ENCODE measurements around the gene MVK.

MVK gene

GRCh38 chr12:109635717-109636116 is 62.1 kb downstream of the MVK start:
- no peak for DNase-seq (ENCODE audit: low spot score)

GRCh38 chr12:109637348-109637747 is 63.8 kb downstream of the MVK start:
- no peak for DNase-seq (ENCODE audit: low spot score)

DNA sequence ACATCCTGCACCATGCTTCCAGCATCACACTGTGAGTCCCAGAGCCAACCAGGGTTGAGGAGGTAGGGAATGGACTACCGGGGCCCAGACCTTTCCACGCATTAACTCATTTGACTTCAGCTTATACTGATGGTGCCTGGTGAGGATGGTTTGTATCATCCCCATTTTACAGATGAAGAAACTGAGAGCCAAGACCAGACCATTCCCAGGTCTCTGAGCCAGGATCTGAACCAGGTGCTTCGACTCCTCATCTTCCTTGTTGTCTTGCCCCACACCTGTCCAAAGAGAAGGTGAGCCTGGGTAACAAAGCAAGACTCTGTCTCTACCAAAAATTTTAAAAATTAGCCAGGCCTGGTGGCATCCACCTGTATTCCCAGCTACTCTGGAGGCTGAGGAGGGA is 64.4 kb downstream of the MVK start:
- DNase-seq (ENCODE audit: low spot score) = no peak

- DNase-seq (ENCODE audit: low spot score) = no peak
Observed at GRCh38 chr12:109638735-109639134, 65.1 kb downstream of the MVK start.

- no peak for DNase-seq (ENCODE audit: low spot score)
Observed at GRCh38 chr12:109639151-109639872, 65.7 kb downstream of the MVK start.

GRCh38 chr12:109640961-109641360 is 67.4 kb downstream of the MVK start:
- no peak for DNase-seq (ENCODE audit: low spot score)

- no peak for DNase-seq (ENCODE audit: low spot score)
Observed at GRCh38 chr12:109641422-109641821, 67.8 kb downstream of the MVK start.

GRCh38 chr12:109642506-109643132 is 69.0 kb downstream of the MVK start:
- DNase-seq (ENCODE audit: low spot score) = no peak

DNA sequence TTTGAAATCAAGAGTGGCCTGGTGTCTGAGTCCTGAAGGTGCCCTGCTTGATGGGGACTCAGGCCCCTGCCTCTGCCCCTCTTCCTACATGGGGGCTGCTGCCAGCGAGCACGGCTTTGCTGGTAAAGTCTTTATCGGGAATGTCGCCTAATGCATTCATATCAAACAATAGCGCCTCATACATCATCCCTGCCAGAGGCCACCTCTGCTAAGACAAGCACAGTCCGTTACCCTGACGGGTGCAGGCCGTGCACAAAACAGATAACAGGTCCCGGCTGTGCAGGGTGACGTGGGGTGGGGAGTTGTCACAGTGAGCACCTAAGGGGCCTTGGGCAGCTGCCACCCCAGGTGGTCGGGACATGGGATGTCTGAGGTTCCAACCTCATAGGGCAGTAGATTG is 71.6 kb downstream of the MVK start:
- DNase-seq (ENCODE audit: low spot score) = no peak

DNA sequence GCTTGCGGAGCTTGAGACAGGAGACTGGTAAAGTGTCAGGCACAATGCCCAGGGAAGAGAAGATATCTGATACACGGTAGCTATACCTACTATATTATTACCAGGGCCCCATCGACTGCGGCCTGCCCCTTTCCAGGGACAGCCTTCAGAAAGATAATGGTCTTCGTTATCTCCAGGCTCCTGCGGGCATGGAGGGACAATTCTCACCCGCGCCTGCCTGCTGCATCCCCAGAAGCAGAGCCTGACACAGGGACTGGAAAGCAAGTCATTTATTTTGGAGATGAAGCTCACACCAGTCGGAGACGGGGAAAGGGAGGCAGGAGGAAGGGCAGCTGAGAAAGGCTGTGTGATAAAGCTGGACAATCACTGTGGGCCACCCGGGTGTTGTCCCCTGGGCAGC is 72.1 kb downstream of the MVK start:
- no peak for DNase-seq (ENCODE audit: low spot score)
